DMS 273 treated with DMSO at 0.1 percent for 48 hours (cell line): Measurements from ENCODE around the gene TNIK.

Experiments
- DNase-seq: peaks from one replicate; lab custom pipeline; 2025; lab: John Stamatoyannopoulos, UW

Gene TNIK

DNA sequence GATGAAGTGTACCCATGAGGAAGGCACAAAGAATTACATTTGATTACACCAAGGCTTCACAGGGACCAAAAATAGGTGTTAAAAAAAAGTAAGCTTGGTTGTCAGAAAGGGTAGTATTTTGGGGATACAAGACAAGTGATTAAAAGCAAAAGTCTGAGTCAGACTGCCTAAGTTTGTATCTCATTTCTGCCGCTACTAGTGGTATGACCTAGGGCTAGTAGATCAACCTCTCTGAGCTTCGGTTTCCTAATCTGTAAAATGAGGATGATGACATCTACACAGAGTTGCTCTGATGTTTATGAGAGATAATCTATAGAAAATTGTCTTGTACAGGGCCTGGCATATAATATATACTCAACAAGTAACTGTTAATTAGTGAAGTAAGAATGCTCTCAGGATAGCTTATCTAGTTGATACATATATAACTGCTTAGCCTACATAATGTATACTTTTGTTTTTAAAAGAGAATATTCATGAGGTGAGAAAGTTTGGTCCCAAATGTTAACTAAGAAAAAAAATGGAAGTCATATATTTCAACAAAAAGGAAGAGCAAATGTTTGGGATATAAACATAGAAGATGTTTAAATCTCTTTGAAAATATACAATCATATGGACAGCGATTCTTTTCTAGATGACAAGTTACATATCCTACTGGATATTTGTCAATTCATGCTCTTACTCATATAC is 270.7 kb downstream of the TNIK start:
- no peak for DNase-seq

DNA sequence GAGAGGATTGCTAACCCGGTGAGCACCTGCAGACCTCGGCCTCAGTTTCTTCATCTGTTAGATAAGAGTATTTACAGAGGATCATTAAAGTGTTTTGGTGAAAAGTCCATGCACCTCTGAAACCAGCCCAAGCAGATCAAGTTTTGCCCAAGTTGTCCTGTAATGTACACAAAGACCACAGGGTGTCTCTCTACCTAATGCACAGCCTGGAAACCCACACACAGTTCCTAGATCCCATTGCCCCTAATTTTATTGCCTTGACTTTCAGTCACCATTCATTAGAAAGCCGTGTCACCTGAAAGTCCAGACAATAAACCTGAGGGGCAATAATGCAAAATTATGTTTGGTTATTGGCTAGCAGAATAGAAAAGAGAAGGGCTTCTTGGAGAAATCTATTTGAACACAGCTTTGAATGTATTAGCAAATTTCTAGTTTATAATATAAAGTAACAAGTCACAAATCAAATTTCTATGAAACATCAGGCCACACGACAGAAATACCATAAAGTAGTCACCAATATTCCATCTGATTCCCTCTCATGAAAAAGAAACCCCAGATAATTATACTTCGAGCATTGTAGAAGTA is 272.4 kb downstream of the TNIK start:
- peak; percentile 23 for DNase-seq

DNA sequence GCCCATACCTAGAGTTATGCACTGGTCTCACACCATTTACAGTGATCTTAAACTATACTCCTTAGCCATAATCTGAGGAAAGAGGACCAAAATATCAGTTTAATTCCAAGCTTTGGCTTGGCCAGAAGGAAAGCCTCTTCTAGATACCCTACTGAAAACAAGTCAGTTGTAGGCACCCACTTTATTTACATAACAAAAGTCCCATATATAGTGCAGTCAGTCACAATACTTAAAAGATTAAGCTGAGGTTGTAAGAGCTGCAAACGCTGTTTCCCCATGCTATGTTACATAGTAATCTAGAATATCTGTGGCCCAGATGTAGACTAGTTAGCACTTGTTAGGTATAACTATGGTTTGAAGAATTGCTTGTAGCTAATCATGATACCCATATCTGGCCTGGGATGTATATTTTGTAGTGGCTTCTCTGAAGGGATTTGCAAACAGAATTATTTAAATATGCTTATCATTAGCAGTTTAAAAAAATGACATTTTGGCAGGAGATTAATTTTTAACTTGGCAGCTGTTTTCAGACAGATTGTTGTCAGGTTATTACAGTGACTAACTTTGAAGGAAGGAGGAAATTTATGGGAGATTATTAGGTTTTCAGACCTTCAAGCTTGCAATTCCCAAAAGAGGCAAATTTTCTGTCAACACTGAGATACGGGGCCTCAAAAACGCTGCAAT is 273.2 kb downstream of the TNIK start:
- DNase-seq, result no peak

DNA sequence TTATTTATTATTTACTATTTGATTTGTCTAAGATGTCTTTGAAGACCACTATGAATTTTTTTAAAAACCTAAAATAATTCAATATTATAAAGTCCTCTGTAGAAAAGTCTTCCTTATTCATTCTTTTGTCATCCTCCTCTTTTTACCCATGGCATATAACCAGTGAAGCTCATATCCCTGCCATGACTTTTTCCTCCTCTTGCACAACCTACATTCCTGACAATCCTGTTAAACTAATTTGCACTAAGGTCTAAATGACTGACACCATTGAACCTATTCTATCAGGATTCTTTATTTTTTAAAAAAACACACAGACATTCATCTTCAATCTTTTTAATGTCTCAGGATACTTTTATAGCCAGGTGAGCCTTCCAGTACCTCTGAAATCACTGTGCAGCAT is 273.8 kb downstream of the TNIK start:
- DNase-seq, result no peak

DNA sequence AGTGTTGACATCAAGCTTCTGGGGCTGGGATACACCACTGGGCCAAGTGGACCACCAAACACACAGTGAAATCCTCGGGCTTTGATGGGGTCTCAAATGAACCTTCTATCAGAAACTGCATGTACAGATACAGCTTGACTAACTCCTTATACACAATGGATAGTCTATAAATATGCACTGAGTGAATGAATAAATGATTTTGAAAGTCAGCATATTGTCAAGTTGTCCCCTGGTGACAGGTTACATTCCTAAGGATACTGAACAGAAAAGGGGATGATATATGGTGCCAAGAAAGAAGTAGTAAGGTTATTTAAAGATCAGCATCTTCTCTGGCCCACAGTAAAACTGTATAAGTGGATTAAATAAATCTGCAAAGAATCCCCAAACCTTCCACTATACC is 274.2 kb downstream of the TNIK start:
- no peak for DNase-seq

DNA sequence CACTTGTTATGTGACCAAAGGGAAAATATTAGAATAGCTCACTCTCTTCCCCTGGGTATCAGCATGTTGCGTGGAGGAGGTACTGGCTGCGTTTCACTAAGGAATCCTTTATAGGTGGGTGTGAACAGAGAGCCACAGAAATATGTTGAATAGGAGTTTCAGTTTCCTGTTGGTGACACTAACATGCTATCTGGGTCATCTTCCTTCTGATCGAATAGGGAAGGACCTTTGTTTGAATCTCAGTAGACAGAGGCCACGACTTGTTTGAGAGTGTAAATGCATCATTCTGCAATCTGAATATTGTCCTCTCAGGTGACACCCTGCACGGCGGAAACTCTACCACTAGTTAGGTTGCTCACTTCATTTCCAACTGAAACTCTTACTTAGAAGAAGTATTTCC is 275.8 kb downstream of the TNIK start:
- no peak for DNase-seq

DNA sequence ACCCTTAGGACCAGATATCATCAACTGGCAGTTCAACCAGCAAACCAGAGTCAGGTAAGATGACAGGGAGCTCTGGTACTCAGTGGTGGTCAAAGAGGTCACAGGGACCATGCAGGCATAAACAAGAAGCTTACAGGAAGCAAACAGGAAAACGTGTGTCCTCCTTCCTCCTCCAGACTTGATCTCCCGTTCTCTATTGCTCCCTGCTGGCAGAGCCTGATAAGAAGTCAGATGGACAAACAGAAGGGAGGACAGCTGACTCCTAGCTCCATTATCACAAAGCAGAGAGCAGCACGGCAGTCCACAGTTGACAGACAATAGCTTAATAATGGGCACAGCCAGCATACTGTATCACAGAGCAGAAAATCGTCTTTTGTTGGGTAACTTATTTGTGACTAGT is 277.2 kb downstream of the TNIK start:
- DNase-seq, result peak; percentile 10

DNA sequence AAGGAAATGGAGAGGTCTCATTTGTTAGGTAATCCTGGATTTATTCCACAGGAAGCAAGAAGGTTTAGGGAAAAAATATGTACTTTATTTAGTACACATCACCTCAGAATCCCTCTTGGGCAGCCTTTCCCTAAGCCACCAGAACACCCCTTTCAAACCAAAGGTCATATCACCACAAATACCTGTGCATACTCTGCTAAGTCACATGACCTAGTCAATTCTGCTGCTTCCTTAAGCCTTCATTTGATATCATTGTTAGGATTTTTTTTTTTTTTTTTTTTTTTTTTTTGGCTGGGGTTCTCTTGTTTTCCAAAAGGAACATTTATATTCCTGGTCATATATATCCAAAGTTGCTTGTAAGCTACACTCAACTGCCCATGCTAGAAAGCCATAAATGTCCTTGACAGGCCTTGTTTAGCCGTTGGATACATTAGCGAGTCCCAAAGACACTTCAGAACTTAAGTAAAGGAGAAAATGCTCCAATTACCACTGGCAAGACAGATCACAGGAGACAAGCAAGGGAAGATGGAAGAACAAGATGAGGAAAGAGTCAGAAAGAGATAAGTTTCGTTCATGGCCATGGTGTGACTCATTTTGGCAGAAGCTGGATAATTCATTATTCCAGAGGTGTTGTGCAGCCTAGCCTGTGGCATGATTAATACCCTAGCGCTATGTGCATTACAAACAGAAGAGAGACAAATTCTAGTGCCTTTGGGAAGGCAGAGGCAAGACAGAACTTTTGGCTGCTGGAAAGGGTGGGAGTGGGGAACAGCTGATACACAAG is 278.1 kb downstream of the TNIK start:
- no peak for DNase-seq

DNA sequence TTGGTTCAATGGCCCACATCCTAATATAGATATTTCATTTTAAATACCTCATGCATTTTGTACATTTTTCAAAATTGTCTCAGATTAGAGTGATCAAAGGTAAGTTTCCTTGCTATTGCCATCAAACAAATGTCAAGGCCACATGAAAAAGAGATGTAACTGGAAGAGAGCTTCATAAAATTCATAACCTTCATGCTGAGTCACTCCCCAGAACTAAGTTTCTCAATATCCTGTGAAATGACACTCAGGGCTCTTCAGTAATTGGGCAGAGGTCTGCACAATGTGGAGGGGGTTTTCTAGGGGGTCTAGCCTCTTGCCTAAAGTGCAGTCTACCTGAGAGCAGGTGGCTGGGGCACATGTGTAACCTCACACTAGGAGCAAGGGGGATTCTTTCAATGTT is 281.5 kb downstream of the TNIK start:
- DNase-seq, result no peak

DNA sequence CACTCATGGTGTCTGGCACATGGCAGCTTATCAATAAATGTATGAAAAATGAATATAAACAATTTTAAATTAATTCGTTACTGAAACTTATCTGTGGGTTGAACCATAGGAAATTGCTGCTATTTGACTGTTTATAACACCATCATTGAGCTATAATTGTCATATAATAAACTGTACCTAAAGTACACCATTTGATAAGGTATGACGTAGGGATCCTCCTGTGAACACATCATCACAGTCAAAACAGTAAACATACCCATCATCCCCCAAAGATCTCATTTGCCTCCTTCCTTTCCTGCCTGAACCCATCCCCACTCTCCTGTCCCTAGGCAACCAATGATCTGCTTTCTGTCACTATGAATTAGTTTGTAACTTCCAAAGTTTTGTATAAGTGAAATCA is 282.7 kb downstream of the TNIK start:
- no peak for DNase-seq

DNA sequence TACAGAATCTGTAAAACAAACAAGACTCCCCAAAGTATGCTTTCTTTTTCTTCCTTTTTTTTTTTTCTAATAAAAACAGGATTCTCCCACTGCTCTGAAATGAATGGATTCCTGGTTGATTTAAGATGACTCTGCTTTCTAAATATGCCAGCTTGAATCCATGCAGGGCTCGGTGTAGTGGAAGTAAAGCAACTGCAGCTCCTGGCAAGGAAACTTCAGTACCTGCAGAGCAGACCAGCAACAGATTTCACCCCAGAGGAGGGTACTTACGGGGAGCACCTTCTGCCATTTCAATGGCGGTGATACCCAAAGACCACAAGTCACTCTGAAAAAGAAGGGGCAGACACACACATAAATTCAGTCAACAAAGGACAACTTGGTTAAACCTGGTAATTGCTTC is 283.1 kb downstream of the TNIK start:
- no peak for DNase-seq

DNA sequence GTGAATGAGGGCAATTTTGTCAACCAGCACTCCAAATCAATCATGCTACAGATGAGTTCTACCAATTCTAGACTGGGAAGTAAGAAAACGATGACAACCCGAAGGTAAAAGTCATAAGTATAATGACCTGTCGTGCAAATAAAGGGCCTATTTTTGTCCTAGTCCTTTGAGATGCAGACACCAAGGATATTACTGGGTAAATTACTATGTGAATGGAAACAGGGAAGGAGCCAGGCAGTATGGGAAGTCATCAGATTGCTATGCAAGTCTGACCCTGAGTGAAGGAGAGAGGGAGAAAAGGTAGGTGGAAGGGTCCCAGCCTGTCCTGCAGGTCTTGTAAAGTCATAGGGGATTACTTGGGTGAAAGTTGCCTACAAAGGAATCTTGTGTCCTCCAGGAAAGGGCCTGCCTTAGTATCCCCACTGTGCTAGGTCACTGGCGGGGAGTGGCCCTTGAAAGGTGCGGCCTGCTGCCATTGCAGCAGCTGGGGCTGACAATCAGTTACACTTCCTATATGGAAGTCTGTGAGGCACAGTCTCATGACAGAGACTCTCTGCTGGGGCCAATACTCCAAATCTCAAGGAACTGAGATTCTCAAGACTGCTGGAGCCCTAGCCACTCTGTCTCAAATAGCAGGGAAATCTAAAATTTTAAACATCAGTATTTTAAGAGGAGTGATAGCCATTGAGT is 283.8 kb downstream of the TNIK start:
- no peak for DNase-seq

DNA sequence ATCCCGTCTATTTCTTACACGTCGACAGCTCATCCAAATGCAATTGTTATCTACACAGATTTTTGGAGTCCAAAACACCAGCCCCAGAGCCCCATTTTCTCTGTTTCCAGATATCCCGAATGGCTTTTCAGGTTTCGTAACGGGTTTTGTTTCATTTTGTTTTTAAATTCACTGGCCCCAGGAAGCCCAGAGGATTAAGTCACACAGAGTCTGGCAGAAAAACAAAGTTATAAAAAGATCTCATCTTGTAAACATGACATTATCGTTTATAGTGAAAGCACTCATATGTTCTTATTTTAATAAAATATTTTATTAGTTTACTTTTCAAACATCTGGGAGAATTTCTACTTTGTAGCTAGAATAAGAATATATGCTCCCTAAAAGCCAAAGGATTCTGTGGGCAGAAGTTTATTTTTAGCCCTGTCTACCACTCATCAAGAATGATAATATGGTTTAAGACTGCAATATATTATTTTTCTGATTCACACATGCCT is 284.4 kb downstream of the TNIK start:
- DNase-seq, result no peak

DNA sequence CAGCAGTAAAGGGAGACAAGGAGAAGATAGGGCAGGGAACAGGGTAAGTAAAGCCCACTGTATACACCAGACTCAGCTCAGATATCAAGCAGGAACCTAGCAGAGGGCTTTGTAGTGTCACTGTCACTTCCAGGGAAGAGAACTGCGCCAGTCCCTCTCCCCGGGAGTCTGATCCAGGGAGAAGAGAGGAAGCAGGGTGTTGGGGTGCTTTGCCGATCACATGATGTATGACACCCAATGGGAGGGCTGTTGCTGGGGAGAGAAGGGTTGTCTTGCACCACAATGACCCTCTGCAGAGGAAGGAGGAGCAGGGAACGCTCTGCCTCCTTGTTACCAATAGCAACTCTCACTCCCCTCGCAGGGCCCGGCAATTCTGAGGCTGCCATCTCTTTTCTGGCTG is 286.5 kb downstream of the TNIK start:
- no peak for DNase-seq

DNA sequence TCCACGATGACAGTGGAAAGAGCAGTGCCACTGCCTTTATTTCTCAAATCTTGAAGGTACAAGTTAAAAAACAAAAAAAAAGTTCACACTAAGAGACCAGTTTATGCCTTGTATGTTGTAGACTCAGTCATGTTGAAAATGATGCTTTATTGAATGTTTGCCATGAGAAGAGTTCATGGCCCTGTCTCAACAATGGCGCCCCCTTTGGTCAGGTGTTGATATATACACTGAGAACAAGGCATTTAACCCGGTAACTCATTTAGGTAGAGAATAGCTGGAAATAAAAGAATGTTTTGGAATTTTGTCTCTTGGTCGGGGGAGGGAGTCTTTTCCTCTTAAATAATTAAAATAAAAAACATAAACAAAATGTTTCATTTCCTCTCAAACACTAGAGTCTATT is 288.1 kb downstream of the TNIK start:
- DNase-seq, result no peak

DNA sequence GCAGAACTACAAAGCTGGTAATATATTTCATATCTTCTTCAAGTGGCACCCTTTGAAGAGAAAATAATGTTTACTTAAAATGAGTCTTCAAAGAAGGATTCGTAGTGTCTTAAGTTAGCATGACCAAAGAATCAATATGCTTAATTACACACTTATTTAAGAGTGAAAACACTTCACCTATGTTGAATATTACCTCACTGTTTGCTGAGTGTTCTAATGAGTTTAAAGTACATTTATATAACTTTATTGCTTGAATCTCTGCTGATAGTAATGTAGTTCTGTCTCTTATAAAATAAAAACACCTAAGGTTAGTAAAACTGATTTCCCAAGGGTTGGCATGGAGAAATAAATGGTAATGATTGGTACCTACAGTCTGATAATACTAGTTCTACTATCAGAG is 290.3 kb downstream of the TNIK start:
- DNase-seq, result no peak

DNA sequence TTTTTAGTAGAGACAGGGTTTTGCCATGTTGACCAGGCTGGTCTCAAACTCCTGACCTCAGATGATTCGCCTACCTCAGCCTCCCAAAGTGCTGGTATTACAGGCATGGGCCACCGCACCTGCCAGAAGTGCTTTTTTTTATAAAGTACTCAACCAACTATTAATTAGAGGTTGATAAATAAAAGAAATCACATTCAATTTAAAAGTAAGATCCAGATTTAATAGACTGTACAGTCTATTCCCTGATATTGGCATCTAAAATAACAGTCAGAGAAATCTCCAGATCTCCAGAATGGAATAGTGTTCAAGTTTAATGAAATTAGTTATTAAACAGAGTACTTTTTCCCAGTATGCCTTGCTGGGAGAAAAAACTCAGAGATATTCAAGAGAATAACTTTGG is 290.8 kb downstream of the TNIK start:
- DNase-seq, result no peak

DNA sequence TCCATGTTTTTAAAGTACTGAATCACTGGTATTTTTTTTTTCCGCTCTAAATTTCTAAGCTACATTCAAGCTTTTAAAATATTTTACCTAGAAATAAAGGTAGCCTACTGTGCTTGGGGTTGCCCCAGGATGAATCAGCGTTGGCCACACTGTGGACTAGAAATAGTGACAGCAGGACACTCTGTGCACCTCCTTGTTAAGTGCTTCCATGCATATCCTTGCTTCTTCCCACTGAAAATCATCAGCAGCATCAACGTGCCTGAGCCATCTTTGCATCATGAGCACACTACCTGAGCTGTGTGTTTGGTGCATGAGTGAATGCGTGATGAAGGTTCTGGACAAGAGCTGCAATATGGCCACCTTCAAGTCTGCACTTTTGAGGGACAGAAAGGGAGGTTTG is 291.7 kb downstream of the TNIK start:
- no peak for DNase-seq

DNA sequence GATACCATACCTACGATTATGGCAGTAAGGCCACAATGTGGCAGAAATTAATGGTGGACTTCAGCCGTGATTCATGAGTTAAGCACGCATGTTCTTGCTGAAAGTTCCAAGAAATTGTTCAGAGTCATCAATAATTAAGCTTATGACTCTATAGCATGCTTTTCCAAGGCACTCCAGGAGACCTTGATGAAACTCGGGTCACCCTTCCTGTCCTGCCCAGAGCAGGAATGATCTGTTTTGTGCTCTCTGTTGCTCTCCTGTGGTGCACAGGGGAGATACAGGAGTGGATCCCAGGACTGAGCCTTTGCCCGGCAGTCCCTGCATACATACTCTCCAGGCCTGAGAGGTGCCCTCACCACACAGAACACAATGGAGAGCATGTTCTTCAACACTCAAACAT is 292.1 kb downstream of the TNIK start:
- DNase-seq, result no peak

DNA sequence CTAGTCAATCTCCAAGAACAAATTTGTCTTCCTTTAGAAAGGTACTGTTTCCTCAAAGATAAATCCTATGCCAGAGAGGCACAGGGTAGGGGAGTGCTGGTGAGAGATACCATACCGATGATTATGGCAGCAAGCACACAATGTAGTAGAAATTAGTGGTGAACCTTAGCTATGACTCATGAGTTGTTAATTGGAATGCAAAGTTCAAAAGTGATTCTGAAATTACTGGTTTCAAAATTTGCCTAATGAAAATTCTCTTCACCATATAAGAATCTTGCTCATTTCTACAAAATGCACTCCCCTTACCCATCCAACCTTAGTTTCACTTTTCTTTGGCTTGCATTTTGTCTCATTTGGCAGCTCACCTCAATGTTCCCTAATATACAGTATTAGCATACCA is 294.2 kb downstream of the TNIK start:
- DNase-seq, result no peak

DNA sequence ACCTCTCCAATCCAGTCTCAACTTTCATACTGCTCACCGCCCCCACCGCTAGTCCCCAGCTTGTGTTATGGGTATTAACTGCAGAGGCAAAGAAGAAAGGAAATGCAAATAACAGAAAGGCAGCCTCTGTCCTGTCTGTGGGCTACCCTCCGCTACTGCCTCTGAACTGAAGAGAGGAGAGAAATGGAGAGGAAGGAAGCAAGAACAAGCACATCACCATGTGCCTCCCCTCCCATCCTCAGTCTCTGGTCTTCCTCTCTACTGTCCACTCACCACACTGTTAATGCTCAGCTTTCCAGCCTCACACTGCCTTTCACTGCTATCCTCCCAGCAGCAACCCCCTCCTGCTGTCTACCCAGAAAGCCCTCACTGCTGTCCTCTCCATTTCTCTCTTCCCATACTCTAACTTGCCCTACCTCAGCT is 294.7 kb downstream of the TNIK start:
- no peak for DNase-seq

DNA sequence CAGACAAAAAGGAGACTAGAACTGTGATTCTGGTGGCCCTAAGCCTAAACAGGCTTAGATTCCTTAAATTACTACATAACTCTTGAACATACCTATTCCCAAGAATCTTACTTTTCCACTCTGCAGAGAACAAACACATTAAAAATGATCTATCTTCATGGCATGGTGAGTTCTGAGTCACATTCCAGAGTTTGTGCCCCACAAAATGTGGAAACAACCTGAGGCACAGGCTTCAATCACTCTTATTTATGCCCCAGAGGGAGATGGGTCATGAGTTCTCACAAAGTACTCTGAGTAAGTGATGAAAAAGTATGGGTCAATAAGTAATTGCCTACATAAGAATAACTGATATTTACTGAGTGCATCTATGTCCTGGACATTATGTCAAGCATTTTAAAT is 296.1 kb downstream of the TNIK start:
- DNase-seq, result no peak
